GM21576 (cell line): Measurements from ENCODE around the gene PTAR1.

Experiments used
- ATAC-seq: cut with Tn5 transposase; IDR thresholded peaks from one replicate; pipeline ENCODE4 v1.9.1; 2021; ENCODE audit warnings: mild to moderate bottlenecking, moderate library complexity; ENCODE audit not compliant: unreplicated experiment

Gene PTAR1

GRCh38 chr9:69753830-69754229, 6.0 kb downstream of the PTAR1 start:
- ATAC-seq: no peak

GRCh38 chr9:69750085-69750484, 9.7 kb downstream of the PTAR1 start:
- no peak for ATAC-seq

GRCh38 chr9:69748304-69748703, 11.5 kb downstream of the PTAR1 start:
- ATAC-seq: no peak

GRCh38 chr9:69746859-69747560, 12.8 kb downstream of the PTAR1 start:
- ATAC-seq: no peak

- no peak for ATAC-seq
These were observed 13.9 kb downstream of the PTAR1 start for GRCh38 chr9:69745716-69746437.

GRCh38 chr9:69744688-69745380, 15.0 kb downstream of the PTAR1 start:
- no peak for ATAC-seq

GRCh38 chr9:69743930-69744329, 15.9 kb downstream of the PTAR1 start:
- ATAC-seq: no peak

GRCh38 chr9:69740872-69741505, 18.8 kb downstream of the PTAR1 start:
- ATAC-seq: no peak

- ATAC-seq: no peak
These were observed 28.5 kb downstream of the PTAR1 start for GRCh38 chr9:69731348-69731747.

GRCh38 chr9:69719983-69720382, 39.8 kb downstream of the PTAR1 start:
- ATAC-seq: no peak

GRCh38 chr9:69719367-69719766, 40.4 kb downstream of the PTAR1 start:
- ATAC-seq: no peak

GRCh38 chr9:69718218-69718617, 41.6 kb downstream of the PTAR1 start:
- ATAC-seq: no peak

- ATAC-seq: no peak
These were observed 44.0 kb downstream of the PTAR1 start for GRCh38 chr9:69715825-69716224.

GRCh38 chr9:69715096-69715495, 44.7 kb downstream of the PTAR1 start:
- no peak for ATAC-seq

- no peak for ATAC-seq
These were observed 62.3 kb downstream of the PTAR1 start for GRCh38 chr9:69697475-69697874.

GRCh38 chr9:69696802-69697201, 63.0 kb downstream of the PTAR1 start:
- ATAC-seq: no peak

- no peak for ATAC-seq
These were observed 69.7 kb downstream of the PTAR1 start for GRCh38 chr9:69689991-69690538.

GRCh38 chr9:69683927-69684326, 75.9 kb downstream of the PTAR1 start:
- no peak for ATAC-seq

- no peak for ATAC-seq
These were observed 80.8 kb downstream of the PTAR1 start for GRCh38 chr9:69678843-69679538.

- no peak for ATAC-seq
These were observed 81.9 kb downstream of the PTAR1 start for GRCh38 chr9:69677931-69678330.

GRCh38 chr9:69675563-69675962, 84.2 kb downstream of the PTAR1 start:
- no peak for ATAC-seq
